HepG2 (cell line): ENCODE measurements around the gene SLC7A4. TPM values are rescaled to one million over a fixed set of nuclear protein-coding genes. Genes with fewer than 3 reads are reported as not detected.

Experiments used
- CERS6 ChIP-seq: sonication (generic); formaldehyde crosslinking; IDR thresholded peaks from 2 replicates; pipeline ENCODE4 v1.5.0; 2020; ENCODE audit warnings: missing genetic modification reagents
- DBP ChIP-seq: sonication (generic); formaldehyde crosslinking; IDR thresholded peaks from 2 replicates; pipeline ENCODE4 v1.4.0; 2020; ENCODE audit warnings: missing genetic modification reagents; ENCODE audit errors: not compliant biosample characterization
- DDIT3 ChIP-seq: sonication (generic); formaldehyde crosslinking; IDR thresholded peaks from 2 replicates; pipeline ENCODE4 v1.4.0; 2020; ENCODE audit warnings: mild to moderate bottlenecking, missing genetic modification reagents
- HOMEZ ChIP-seq: IDR thresholded peaks from 2 replicates; pipeline ENCODE4 v1.6.1; 2016; ENCODE audit warnings: low read depth
- MIER3 ChIP-seq: IDR thresholded peaks from 2 replicates; pipeline ENCODE4 v1.6.1; 2016; ENCODE audit warnings: missing compliant biosample characterization, borderline replicate concordance
- MLXIP ChIP-seq: sonication (generic); formaldehyde crosslinking; IDR thresholded peaks from 2 replicates; pipeline ENCODE4 v1.9.0; 2021; ENCODE audit warnings: missing genetic modification reagents, borderline replicate concordance
- MTA1 ChIP-seq: sonication (generic); formaldehyde crosslinking; IDR thresholded peaks from 2 replicates; pipeline ENCODE4 v1.4.0; 2020; ENCODE audit warnings: missing genetic modification reagents, mild to moderate bottlenecking, borderline replicate concordance
- RBM39 ChIP-seq: fragments of 200-400 bp; formaldehyde crosslinking; IDR thresholded peaks from one replicate; pipeline ENCODE4 v1.6.1; 2018; ENCODE audit warnings: antibody characterized with exemption, mild to moderate bottlenecking, low read depth, low read length; ENCODE audit not compliant: poor library complexity, severe bottlenecking
- SMAD3 ChIP-seq: sonication (generic); formaldehyde crosslinking; IDR thresholded peaks from 2 replicates; pipeline ENCODE4 v1.4.0; 2020; ENCODE audit warnings: missing genetic modification reagents
- ZBTB10 ChIP-seq: sonication (generic); formaldehyde crosslinking; IDR thresholded peaks from 2 replicates; pipeline ENCODE4 v1.4.0; 2020; ENCODE audit warnings: missing genetic modification reagents, borderline replicate concordance
- ZBTB7B ChIP-seq: sonication (generic); formaldehyde crosslinking; IDR thresholded peaks from 2 replicates; pipeline ENCODE4 v1.4.0; 2020; ENCODE audit warnings: missing genetic modification reagents
- ZEB1 ChIP-seq: IDR thresholded peaks from 2 replicates; pipeline ENCODE4 v1.6.1; 2012; ENCODE audit warnings: mild to moderate bottlenecking, low read depth, inconsistent platforms; ENCODE audit not compliant: insufficient replicate concordance
- ZFX ChIP-seq: sonication (generic); formaldehyde crosslinking; IDR thresholded peaks from 2 replicates; pipeline ENCODE4 v1.4.0; 2020; ENCODE audit warnings: mild to moderate bottlenecking, low read depth, missing genetic modification reagents, moderate library complexity
- ZMAT3 ChIP-seq: sonication (generic); formaldehyde crosslinking; conservative IDR thresholded peaks from 2 replicates; pipeline ENCODE4 v1.7.0; 2021; ENCODE audit warnings: missing genetic modification reagents
- ZNF383 ChIP-seq: sonication (generic); formaldehyde crosslinking; IDR thresholded peaks from 2 replicates; pipeline ENCODE4 v1.4.0; 2020; ENCODE audit warnings: missing genetic modification reagents, mild to moderate bottlenecking, borderline replicate concordance
- ZNF510 ChIP-seq: sonication (generic); formaldehyde crosslinking; IDR thresholded peaks from 2 replicates; pipeline ENCODE4 v1.4.0; 2020; ENCODE audit warnings: low read depth, mild to moderate bottlenecking, missing genetic modification reagents
- ZNF614 ChIP-seq: IDR thresholded peaks from 2 replicates; pipeline ENCODE4 v1.6.1; 2018; ENCODE audit warnings: missing biosample characterization, missing genetic modification reagents, inconsistent platforms, borderline replicate concordance
- polyA plus RNA-seq, 8 experiments: library from polyadenylated mRNA; depleted of rRNA in 3 of 8; stranded (reverse) in 7 of 8; unstranded in 1 of 8; fragments of >200 nt; fragmentation: Illumina TruSeq in 4 of 8; extraction: Trizol in 4 of 8; gene quantifications; 2 replicates each; pipeline versions ENCODE4 v1.2.1 to v1.2.3, GENCODE V29; 2011 to 2016; ENCODE audit warnings: low read depth in 4 of 8, missing spikeins in 1 of 8, mixed read lengths in 1 of 8; ENCODE audit not compliant: insufficient read depth in 1 of 8
- total RNA-seq, 5 experiments: library from RNA; depleted of rRNA; stranded (reverse); fragments of >200 nt; fragmentation: Illumina TruSeq; extraction: Trizol; gene quantifications; 2 replicates each; pipeline ENCODE4 v1.2.3, GENCODE V29; 2016; ENCODE audit warnings: low read depth in 1 of 5

The SLC7A4 gene
- total and polyA plus RNA-seq, 2 of the 13 experiments (the other 11 are each of a cell fraction or from before 2014, with no cell fraction given) = not detected

- TF ChIP-seq ZNF383 (no peak), DDIT3 (CRISPR knock-in tag) (no peak), MIER3 (CRISPR knock-in tag) (0 out of 2 replicates have a peak, but pooled peaks have one; percentile 49), DBP (no peak), HOMEZ (CRISPR knock-in tag) (peak; percentile 55; the same call in 1 of the 2 replicates), CERS6 (CRISPR knock-in tag) (no peak), SMAD3 (CRISPR knock-in tag) (no peak), ZFX (CRISPR knock-in tag) (peak; percentile 76; the same call in 1 of the 2 replicates), ZBTB7B (no peak), RBM39 (no peak), MLXIP (CRISPR knock-in tag) (no peak), ZNF510 (CRISPR knock-in tag) (no peak), MTA1 (CRISPR knock-in tag) (peak; percentile 47; the same call in 1 of the 2 replicates), ZMAT3 (CRISPR knock-in tag) (no peak), ZEB1 (no peak), ZBTB10 (no peak), ZNF614 (CRISPR knock-in tag) (0 out of 2 replicates have a peak, but pooled peaks have one; percentile 24)
Measured at GRCh38 chr22:20979940-20980453, 52.4 kb downstream of the SLC7A4 start (continued).
